GM21526 (cell line): ENCODE measurements around the gene PPP1R27.
"Not testable (repeated sequence)": the region's sequence is repeated elsewhere in the genome, so short reads cannot be mapped to it uniquely, and the experiment has no call there.

Source experiments
- ATAC-seq: cut with Tn5 transposase; IDR thresholded peaks from one replicate; pipeline ENCODE4 v1.9.1; 2021; ENCODE audit warnings: moderate library complexity; ENCODE audit not compliant: unreplicated experiment, low FRiP score

Gene PPP1R27

DNA sequence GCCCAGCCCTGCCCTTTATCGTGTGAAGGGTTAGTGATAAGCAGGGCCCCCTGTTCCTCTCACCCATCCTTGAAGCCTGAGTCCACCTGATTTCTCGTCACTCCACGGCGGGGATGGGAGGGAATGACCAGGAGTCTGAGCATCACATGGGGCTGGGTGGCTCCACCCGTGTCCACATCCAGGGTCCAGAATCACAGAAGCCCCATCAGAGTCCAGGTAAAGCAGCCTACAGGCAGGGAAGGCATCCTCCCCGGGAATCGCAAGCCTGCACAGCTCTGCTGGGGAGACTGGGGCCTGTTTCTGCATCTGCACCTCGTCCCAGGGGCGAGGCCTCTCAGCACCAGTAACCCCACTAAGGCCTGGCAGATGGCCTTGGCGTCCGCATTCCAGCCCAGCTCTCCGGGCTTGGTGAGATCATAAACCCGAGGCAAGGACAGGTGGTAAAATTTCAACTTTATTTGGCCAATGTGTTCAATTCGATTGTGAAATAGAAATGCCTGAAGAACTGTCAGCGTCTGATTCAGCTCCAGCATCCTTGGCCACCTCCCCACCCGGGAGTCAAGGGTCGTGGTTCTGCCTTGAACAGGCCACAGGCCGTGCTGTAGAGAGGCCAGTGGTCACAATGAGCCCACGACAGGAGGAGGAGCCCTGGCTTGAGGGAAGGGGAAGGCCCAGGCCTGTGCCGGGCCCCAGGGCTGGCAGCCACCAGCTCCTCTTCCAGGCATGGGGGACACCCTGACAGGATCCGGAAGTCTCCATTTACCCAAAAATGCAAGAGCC is 8.1 kb upstream of the PPP1R27 start:
- no peak for ATAC-seq

DNA sequence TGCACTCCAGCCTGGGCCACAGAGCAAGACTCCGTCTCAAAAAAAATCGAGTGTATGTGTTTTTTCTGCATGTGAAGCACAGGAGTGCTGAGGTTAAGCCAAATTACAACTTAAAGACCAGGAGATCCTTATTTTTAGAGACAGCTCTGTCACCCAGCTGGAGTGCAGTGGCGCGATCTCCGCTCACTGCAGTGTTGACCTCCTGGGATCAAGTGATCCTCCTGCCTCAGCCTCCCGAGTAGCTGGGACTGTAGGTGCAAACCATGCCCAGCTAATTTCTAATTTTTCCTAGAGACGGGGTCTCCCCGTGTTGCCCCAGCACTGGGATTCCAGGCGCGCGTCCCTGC is 7.5 kb upstream of the PPP1R27 start:
- no peak for ATAC-seq

DNA sequence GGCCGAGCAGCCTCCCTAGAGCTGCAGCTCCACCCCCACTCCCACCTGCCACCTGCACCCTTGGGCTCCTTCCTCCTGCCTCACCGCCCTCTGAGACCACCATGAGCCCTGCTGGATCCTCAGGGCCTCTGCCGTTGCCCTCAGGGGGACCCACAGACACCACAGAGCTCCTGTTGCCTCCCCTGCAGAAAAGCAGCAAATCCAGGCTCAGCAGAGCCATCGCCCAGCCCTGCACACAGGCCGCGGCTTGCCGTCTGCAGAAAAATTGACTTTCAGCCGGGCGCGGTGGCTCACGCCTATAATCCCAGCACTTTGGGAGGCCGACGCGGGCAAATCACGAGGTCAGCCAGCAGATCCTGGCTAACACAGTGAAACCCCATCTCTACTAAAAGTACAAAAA is 7.0 kb upstream of the PPP1R27 start:
- ATAC-seq: no peak

DNA sequence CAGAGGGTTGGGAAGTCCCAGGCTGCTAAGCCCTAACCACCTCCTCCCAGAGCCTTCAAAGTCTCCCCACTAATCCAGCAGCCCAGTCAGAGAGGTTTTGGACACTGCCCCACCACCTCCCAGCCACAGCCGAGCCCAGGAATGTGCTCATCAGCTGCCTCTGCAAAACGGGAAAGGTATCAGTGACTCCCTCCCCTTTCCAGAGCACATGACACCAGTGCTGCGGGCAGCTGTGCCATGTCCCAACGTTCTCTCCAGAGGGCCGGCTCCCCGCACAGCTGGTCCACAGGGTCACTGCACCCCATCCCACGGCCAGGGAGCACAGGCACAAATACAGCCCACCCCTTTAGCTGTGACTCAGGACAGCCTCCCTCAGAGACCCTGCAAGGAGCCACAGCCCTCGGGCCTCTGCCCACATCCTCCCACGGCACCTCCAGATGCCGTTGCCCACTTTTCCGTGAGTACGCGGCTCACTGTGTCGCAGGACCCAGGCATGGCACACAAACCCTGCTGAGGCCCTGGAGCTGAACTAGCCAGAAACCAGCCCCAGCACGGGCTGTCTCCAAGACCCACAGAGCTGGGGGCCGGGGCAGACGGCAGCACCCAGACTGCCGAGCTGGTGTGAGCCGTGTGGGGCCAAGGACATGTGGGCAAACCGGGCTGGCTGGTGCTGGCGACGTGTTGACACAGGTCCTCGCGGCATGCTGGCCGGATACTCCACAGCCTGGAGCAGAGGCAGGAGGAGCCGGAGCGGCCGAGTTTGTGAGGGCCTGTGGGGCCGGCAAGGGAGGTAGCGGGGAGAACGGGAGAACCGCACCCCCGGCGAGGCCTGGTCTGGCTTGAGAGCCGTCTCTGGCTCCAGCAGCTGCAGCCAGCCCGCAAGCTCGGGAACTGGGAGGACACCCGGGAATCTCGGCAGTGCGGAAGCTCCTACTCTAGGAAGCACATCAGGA is 6.3 kb upstream of the PPP1R27 start:
- ATAC-seq: no peak

DNA sequence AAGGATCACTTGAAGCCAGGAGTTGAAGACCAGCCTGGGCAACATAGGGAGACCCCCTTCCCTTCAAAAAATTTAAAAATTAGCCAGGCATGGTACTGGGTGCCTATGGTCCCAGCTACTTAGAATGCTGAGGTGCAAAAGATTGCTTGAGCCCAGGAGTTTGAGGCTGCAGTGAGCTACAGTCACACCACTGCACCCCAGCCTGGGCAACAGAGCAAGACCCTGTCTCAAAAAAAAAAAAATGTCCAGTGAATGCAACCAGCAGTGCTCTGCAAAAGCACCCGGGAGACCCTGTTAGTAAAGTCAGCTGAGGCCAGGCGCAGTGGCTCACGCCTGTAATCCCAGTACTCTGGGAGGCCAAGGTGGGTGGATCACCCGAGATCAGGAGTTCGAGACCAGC is 5.2 kb upstream of the PPP1R27 start:
- not testable (repeated sequence) for ATAC-seq

DNA sequence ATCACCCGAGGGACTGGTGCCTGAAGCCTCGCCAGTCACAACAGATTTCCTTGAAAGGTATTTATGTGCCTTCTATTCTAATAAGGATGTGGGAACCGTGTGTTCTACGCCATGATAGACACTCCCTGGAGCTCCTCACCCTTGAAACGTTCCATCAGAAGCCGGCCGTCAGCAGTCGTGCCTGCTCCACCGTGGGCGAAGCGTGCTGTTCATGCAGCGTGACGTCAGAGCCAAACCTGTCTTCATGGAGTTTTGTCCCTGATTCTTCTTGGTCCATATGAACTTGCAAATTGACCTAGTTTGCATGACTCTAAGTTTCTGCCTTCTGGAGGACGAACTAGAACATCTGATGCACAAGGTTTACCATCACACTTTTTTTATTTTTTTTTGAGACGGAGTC is 4.5 kb upstream of the PPP1R27 start:
- ATAC-seq: no peak

DNA sequence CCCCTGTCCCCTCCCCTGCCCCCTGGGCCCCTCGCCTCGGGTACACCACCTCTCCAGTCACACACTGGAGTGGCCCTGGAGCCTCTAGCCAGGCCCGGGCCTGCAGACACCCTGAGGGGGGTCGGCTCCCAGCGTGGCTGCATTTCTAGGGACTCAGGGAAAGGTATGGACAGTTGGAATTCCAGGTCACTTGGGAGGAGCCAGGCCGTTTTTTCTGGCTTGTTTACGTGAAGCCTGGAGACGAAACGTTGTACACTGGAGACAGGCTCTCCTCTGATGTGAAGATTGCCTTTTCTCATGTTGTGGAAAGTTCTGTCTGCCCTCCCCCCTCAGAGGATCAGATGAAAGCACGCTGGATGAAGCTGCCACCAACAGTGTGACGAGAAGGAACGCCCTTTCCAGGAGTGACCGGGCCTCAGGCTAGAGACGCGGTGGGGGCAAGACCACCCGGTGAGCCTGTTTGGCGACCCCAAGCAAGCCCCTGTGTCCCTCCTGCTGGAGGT is 4.0 kb upstream of the PPP1R27 start:
- no peak for ATAC-seq

DNA sequence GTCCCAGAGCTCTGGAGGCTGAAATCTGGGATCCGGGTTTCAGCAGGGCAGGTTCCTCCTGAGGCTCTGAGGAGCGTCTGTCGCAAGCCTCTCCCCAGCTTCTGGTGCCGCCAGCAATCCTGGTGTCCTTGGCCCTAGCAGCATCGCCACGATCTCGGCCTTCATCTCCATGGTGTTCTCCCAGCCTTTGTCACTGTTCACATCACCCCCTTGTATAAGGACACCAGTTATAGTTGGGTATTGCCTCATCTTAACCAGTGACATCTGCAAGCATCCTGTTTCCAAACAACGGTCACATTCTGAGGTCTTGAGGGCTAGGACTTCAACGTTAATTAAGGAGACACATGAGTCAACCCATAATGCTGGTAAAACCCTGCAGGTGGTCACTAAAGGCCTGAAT is 2.8 kb upstream of the PPP1R27 start:
- ATAC-seq: no peak

DNA sequence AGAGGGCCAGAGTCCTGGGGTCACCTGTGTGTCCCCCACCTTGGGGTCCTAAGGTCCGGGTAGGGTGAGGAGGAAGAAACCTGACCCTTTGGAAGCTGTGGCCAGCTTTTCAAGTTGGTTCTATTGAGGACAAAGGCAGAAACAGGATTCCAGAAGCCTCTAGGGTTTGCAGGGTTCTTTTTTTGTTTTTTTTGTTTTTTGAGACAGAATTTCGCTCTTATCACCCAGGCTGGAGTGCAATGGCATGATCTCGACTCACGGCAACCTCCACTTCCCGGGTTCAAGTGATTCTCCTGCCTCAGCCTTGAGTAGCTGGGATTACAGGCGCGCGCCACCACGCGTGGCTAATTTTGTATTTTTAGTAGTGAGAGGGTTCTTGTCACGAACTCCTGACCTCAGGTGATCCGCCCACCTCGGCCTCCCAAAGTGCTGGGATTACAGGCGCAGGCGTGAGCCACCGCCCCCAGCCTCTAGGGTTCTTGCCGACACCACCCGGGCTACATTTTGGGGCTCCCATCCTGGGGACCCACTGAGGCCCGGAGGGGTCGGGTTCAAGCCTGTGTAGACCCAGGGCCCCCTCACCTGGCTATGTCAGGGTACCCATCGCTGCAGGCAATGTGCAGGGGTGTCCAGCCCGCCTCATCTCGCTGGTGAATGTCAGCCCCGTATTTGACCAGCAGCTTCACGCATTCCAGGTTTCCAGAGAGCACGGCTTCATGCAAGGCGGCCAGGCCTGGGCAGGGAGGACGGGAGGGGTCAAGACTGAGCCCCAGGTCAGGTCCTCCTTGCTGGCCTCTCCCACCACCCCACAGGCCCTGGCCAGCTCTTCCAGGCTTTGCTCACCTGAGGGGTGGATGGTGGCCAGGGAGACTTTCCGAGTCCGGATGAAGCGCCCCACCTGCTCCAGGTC is 674 bp downstream of the PPP1R27 start:
- ATAC-seq: no peak

DNA sequence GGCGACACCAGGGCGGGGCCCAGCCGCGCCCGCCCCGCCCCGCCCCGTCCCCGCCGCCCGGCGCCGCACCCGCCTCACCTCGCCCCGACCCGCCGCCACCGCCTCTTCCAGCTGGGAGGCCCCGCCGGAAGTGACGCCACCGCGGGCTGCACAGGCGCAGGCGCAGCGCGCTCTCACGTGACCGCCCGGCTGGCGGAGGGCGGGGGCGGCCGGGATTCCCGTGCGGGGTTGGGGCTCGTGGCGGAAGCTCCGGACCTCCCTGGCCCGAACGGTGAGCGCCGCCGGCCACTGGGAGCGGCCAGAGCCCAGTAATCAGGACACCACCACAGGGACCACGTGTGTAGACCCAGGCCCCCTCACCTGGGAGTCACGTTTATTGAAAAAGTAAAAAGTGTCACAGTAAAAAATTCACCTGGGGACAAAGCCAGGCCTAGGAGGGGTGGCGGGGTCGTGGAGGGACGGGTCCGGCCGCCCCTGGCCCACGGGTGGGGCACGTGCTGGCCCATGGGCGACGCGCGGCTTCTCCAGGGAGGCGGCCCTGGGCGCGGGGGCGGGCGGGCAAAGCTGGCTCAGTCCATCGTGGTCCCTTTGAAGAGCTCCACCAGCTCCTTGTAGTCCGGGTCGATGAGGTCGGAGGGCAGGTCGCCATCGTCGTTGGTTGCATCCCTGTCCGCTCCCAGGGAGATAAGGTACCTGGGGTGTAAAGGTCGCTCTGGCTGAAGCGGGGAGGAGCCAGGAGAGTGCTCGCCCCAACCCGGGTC is 1.5 kb downstream of the PPP1R27 start, which contains the start of gene MCRIP1:
MCRIP1 (minus strand) TSS at position 132 of the 761 bp plus-strand sequence. CDS start 8,785 bp downstream, outside the sequence.
- ATAC-seq: peak; percentile 59

DNA sequence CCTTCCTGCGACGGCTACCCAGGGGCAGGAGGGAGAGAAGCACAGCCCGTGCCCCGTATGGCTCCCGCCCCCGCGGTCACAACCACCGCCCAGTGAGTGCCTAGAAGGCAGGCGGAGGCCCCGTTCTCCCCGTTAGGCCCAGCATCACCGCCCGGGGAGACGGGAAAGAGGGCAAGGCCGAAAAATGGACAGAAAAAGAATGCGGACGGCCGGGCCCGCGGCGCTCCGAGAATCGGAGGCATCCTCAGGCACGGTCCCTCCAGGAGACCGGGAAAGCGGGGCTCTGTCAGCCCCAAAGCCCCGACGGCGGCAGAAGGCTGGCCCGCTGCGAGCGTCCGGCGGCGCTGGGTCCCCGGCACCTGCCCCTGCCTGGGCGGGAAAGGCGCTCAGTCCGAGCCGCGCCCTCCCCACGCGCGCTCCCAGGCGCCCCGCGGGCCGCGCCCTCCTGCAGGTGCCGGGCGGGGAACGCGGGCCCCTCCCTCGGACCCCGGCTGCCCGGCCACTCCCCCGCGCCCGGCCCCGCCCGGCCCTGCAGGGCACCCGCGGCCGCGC is 2.2 kb downstream of the PPP1R27 start:
- ATAC-seq: peak; percentile 50

DNA sequence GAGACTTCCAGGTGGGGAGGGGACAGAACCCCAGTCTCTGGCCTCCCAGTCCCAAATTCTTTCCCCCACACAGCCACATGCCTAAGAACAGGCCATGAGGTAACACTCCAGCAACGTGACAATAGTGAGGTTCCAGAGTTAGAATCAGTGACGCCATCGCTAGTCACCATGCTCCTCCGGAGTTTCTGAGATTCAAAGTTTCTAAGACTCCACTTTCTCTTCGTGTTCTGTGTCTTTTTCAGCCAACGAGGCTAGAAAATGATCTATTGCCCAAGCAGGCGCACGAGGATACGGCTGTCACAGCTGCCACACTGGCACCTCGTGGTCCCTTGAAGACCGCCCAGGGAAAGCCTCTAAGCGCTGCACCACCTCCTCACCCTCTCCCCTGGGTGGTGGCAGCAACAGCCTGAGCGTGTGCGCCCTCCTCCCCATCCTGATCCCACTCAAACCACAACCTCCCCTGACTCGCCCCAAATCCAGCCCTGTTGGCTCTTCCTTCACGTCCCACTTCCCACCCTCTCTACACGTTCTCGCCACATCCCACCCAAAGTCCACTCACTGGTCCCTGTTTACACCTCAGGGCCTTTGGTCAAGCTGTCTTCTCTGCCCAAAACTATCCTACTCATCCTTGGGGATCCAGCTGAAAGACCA is 2.8 kb downstream of the PPP1R27 start:
- ATAC-seq: no peak

DNA sequence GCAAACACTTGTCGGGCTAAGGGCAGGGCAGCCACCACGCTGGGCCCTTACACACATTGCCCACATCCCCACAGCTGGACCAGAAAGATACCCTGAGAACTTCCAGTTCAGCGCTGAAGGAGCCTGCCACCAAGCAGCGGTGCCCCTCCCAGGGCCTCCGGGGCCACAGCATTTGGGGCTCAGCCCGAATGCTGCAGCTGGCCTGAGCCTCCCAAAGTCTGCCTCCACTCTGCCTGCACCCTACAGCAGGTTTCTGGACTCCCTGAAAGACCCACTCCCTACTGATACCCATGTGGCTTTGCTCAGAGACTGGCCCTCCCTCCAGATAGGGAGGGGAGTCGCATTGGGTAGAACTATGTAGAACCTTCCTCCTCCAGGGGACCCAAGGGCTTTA is 3.3 kb downstream of the PPP1R27 start:
- no peak for ATAC-seq

DNA sequence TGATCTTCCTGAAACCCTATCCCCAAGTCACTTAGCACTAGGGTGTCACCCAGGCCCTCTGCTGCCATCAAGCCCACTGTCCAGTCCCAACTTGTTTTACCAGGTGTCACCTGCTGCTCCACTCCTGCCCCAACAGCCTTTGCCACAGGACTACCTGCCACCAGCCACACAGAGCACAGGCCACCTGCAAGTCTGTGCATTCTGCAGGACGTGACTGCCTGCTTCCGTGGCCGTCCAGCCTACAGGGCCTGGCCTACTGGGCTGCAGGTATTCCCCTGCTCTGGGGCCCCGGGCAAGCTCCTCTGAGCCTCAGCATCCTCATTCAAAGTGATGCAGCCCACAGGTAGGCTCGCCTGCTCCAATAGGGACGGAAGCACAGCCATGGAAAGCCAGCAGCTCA is 5.0 kb downstream of the PPP1R27 start:
- ATAC-seq: no peak

DNA sequence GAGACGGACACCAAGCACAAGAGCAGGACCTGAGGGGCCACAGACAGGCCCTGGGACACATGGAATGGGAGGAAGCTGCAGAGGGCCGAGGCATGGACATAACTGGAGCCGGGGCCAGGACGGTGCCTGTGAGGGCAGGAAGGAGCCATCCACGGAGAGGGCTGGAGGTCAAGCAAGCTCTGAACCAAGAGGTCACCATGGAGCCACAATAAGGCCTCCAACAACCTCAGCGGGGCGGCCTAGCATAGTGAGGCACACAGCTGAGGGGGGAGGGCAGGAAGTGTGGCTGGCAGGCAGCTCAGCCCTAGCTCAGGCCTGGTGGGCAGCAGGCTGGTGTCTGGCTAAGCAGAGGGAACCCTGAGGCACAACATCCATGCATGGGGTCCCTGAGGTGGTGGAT is 6.2 kb downstream of the PPP1R27 start:
- no peak for ATAC-seq

DNA sequence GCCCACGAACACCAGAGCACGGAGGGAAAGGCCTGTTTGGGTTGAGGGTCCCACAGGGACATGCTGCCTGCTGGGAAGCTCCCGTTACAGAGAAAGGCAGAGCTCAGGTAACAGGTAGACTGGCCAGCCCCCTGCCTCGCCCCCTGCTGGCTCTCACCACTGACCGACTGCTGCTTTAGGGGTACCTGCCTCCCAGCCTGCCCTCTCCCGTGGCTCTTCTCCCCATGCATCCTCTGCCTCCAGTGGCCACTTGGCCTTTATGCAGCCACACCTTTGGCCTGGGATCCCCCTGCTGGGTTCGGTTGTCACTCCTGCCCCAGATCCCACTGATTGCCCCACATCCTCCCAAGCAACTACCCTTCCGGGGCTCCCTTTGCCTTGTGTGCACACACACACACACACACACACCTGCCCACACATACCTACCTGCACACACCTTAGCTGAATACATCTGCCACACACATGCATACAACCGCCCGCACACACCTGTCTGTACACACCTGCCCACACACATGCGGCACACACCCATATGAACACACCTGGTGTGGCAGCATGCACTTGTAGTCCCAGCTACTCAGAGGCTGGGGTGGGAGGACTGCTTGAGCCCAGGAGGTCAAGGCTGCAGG is 8.9 kb downstream of the PPP1R27 start:
- ATAC-seq: no peak

DNA sequence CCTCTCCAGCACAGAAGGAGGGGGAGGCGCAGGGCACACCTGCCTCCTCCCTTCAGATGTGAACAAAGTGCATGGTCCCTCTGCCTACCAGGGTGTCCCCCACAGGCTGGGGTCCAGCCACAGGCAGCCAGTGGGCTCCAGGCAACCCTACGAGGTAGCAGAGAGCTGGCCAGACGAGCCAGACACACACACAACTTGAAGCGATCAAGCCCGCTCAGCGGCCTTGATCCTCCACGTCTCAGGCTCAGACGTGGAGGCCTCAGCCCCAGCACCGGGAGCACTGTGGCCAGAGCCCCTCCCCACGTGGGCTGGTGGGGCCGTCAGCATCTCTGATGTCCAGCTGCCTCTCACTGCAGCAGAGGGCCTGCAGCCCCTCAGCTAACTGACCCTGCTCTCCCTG is 10.3 kb downstream of the PPP1R27 start:
- ATAC-seq: no peak

DNA sequence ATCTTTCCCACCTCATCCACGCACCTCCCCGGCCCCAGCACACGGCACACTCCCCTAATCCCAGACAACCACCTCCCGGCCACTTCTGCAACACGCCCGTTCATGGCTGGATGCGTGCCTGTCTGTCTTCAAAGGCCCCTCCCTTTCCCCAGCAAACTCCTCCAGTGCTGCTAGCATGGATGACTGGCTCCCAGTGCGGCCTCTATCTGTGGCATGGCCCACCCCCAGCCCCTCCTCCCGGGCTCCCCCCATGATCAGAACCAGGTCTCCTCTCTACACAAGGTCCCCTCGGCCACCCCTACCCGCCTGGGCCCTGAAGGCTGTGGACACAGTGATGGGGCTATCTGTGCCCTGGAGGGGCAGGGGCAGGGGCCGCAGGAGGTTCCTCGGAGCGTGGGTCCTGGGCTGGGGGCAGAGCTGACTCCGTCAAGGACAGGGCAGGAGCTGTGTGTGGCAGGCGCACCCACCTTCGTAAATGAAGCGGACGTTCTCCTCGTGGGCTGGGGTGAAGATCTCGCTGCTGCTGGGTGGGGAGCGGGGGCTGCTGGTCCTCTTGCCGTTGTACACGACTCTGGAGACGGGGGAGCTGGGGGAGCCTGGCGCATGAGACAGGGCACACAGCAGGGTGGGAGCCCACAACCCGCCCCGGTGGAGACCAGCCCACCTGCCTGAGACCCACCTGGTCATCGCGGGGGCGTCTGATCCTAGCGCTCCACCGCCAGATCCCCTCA is 10.9 kb downstream of the PPP1R27 start:
- no peak for ATAC-seq
